Heart left ventricle (tissue), 16 donors: ENCODE results near the gene FUOM. TPM values are rescaled to one million over a fixed set of nuclear protein-coding genes. Genes with fewer than 3 reads are reported as not detected.
"Not testable (repeated sequence)": the region's sequence is repeated elsewhere in the genome, so short reads cannot be mapped to it uniquely, and the experiment has no call there.

Experiments used
- ATAC-seq, 4 donors: fragments of 200-7000 bp; cut with Tn5 transposase; one replicate each; pipeline ENCODE4 v1.9.1; 2020 to 2022; ENCODE audit warnings: moderate library complexity in 4 of 4, mild to moderate bottlenecking in 3 of 4, moderate number of reproducible peaks in 1 of 4
- DNase-seq, 5 donors: peaks; one replicate each; pipeline ENCODE4 v3.0.0-alpha.2; 2020
- H3K27ac ChIP-seq, 12 donors: fragments of 200-600 bp; sonication (generic) in 4 of 12; one replicate each; pipeline versions ENCODE4 v1.5.0 to v1.8.0; 2016 to 2022; ENCODE audit warnings: mild to moderate bottlenecking in 2 of 12
- H3K27me3 ChIP-seq, 9 donors: fragments of 200-600 bp; sonication (generic) in 2 of 9; one replicate each; pipeline versions ENCODE4 v1.5.1 to v1.8.0; 2016 to 2022; ENCODE audit warnings: mild to moderate bottlenecking in 3 of 9
- H3K36me3 ChIP-seq, 9 donors: fragments of 200-600 bp; sonication (generic) in 2 of 9; one replicate each; pipeline versions ENCODE4 v1.5.0 to v1.8.0; 2018 to 2022; ENCODE audit warnings: mild to moderate bottlenecking in 2 of 9
- H3K4me1 ChIP-seq, 12 donors: fragments of 200-600 bp; sonication (generic) in 4 of 12; one replicate each; pipeline versions ENCODE4 v1.5.0 to v1.8.0; 2016 to 2022; ENCODE audit warnings: mild to moderate bottlenecking in 3 of 12
- H3K4me3 ChIP-seq, 12 donors: fragments of 200-600 bp; sonication (generic) in 4 of 12; one replicate each; pipeline versions ENCODE4 v1.5.0 to v1.8.0; 2017 to 2022; ENCODE audit warnings: mild to moderate bottlenecking in 9 of 12, moderate library complexity in 4 of 12
- H3K9me3 ChIP-seq, 12 donors: fragments of 200-600 bp; sonication (generic) in 4 of 12; one replicate each; pipeline versions ENCODE4 v1.5.0 to v1.8.0; 2016 to 2022; ENCODE audit warnings: mild to moderate bottlenecking in 1 of 12
- POLR2A ChIP-seq, 2 donors: fragments of 450-650 bp; IDR thresholded peaks; one replicate each; pipeline ENCODE4 v1.6.1; 2017; ENCODE audit warnings: antibody characterized with exemption in 2 of 2, mild to moderate bottlenecking in 2 of 2, moderate library complexity in 2 of 2
- WGBS, 4 donors: extraction: QIAGEN DNeasy Blood & Tissue Kit in 2 of 4; methylation state at CpG; one replicate each; pipeline versions ENCODE4 v1.1.5 to v1.1.7; 2013 to 2018; 5-methylcytosine and 5-hydroxymethylcytosine counted together
- intact Hi-C, 10 donors: fragments of 100-400 bp; cut with DNase I; formaldehyde crosslinking; loops; one replicate each; pipeline versions ENCODE4 v1.11.1 to v1.14.2; 2022
- polyA plus RNA-seq, 2 donors: library from polyadenylated mRNA; stranded (reverse); fragments of 200-250 nt; gene quantifications; one replicate each; pipeline ENCODE4 v1.2.3, GENCODE V29; 2013
- total RNA-seq, 9 donors: library from RNA; depleted of rRNA in 2 of 9; stranded (reverse); fragments of >200 nt in 2 of 9; fragmentation: NEBNext Ultra II Directional in 3 of 9; extraction: Animal tissue kit (Norgen Biotek cat#: 25700) in 3 of 9; gene quantifications; one replicate each; pipeline versions ENCODE4 v1.1.0 to v1.2.4, GENCODE V29; 2016 to 2023
- TF ChIP-seq, protein P1 (sequence below), 12 donors: fragments of 200-600 bp; sonication (generic) in 4 of 12; IDR thresholded peaks; one replicate each; pipeline versions ENCODE4 v1.5.0 to v1.8.0; 2018 to 2022; ENCODE audit warnings: antibody characterized with exemption in 12 of 12, mild to moderate bottlenecking in 5 of 12
- donor health status: ischemic (EF 13 %, LVEDD 7.1; RV severe dilation, severe dysfunction).
- donor health status: healthy with polysubstance abuse.
- donor health status: DM: no; HTN: yes; CAD: no.
- donor health status: DM: no; HTN: no; CAD: no.
- donor health status: ischemic (EF 25% LVEDD 6.9; RV normal size, moderate dysfunction).
- donor health status: ischemic (EF 25% LVEDD 5.7; RV mildly dilated, moderate dysfunction).
- donor health status: healthy.
- donor health status: DM: yes; HTN: yes; CAD: no.
- donor health status: ischemic (EF 35%, LVEDD 5.7; RV mildly dilated, moderate dysfunction).
- donor health status: nonischemic (EF 11% LVEDD 7.7; RV severe dilation, severe dysfunction).
- donor health status: DM: yes; HTN: yes; CAD: no.
- donor health status: PGD.
- donor health status: ischemic (EF 29% LVEDD 5.4; RV normal size, mild dysfunction).
- donor health status: nonischemic (EF 23%, LVEDD 6.1; RV moderate dilation, normal function).

The FUOM gene
- total and polyA plus RNA-seq, 11 donors, result 4.3 to 24.1 (median 8.4) TPM

DNA sequence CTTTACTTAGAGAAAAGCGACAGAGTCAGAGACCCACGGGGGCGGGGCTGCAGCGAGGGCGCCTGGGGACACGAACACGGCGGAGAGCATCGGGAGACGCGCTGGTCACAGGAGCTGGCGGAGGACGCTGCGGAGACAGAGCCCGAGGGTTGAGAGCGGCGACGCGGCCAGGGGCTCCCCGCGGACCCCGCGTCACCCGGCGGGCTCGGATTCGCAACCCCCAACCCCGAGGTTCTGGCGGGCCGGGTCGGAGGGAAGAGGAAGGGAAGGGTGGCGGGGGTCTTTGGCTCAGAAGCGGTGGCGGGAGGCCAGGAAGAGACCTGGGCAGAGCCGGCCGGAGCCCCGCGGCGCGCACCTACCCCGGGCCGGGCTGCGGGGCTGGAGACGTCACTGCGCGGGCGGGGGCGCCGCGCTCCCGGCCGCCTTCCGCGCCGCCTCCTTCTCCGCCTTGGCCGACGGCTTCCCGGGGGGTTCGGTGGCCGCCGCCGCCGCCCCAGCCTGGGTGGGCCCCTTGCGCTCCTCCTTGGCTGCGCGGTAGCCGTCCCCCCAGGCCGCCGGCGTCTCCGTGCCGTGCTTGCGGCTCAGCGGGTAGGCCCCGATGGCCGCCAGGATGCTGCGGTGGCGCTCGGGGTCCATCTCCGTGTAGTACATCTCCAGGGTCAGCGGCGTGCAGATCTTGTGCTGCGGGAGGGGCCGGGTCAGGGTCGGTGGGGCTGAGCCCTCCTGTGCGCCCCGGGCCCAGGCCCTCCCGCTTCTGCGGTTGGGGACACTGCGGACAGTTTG is 32.2 kb downstream of the FUOM start:
- WGBS, 4 donors, result 1 to 2% (median 2%) methylated on average over 25 to 91 of the region's 91 CpGs
- peaks cover 0 to 29% (median 14%) of the 10 kb centered on the region in 12 donors for H3K4me1 ChIP-seq
- H3K36me3 ChIP-seq, result no peaks in the 10 kb centered on the region
- intact Hi-C loops, result loop anchor here in 8 of 10 donors (5.0 to 10.0 kb wide), 4 partner anchors 192 to 282 kb away; partner anchors contain the start of gene CYP2E1 (in 1 of the 8)
- peak overlapping the region; percentile 9 to 52 (median 41) for H3K4me3 ChIP-seq
- H3K27me3 ChIP-seq, result peaks cover 42 to 55% (median 50%) of the 10 kb centered on the region in 9 donors
- DNase-seq (peak in 1 of 5 donors; percentile 26), ATAC-seq (peak in 1 of 4 donors; percentile 21)
- TF ChIP-seq POLR2A (IDR thresholded peaks at IDR 0.05), result no peak
- TF ChIP-seq, protein P1, sequence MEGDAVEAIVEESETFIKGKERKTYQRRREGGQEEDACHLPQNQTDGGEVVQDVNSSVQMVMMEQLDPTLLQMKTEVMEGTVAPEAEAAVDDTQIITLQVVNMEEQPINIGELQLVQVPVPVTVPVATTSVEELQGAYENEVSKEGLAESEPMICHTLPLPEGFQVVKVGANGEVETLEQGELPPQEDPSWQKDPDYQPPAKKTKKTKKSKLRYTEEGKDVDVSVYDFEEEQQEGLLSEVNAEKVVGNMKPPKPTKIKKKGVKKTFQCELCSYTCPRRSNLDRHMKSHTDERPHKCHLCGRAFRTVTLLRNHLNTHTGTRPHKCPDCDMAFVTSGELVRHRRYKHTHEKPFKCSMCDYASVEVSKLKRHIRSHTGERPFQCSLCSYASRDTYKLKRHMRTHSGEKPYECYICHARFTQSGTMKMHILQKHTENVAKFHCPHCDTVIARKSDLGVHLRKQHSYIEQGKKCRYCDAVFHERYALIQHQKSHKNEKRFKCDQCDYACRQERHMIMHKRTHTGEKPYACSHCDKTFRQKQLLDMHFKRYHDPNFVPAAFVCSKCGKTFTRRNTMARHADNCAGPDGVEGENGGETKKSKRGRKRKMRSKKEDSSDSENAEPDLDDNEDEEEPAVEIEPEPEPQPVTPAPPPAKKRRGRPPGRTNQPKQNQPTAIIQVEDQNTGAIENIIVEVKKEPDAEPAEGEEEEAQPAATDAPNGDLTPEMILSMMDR (IDR thresholded peaks at IDR 0.05), result no peak
- H3K9me3 ChIP-seq, result peaks cover 0 to 4% (median 0%) of the 10 kb centered on the region in 12 donors
- no peak overlapping the region for H3K27ac ChIP-seq

DNA sequence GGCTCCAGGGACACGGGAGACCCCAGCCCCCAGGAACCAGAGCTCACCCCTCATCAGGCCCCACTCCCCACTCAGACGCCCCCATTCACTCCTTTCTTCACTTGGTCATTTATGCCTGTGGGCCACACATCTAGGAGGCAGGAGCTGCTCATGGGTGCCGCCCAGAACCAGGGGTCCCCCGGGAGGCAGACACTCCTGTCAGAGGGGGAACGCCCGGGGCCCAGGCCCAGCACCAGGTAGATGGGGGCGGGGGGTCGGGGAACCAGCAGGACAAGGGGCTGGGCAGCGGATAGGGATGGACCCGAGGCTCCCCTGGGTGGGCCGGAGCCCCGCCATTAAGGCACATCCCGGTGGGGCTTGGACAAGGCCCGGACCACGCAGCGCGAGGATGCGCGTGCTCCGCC is 33.0 kb downstream of the FUOM start:
- ATAC-seq, result peak in 1 of 4 donors; percentile 2
- Histone ChIP-seq H3K9me3 (peaks cover 0 to 4% (median 0%) of the 10 kb centered on the region in 12 donors), H3K4me1 (peaks cover 0 to 26% (median 13%) of the 10 kb centered on the region in 12 donors), H3K27me3 (peaks cover 42 to 54% (median 50%) of the 10 kb centered on the region in 9 donors), H3K36me3 (no peaks in the 10 kb centered on the region), H3K4me3 (peak overlapping the region in 7 of 12 donors; percentile 31 to 52 (median 41)), H3K27ac (no peak overlapping the region)
- TF ChIP-seq, protein P1 (IDR thresholded peaks at IDR 0.05), result no peak
- DNase-seq, result peak in 1 of 5 donors; percentile 18
- WGBS, 4 donors, result 21 to 28% (median 25%) methylated on average over 8 to 20 of the region's 20 CpGs
- intact Hi-C loops, result loop anchor here in 8 of 10 donors (5.0 to 10.0 kb wide), 4 partner anchors 192 to 282 kb away; partner anchors contain the start of gene CYP2E1 (in 1 of the 8)

DNA sequence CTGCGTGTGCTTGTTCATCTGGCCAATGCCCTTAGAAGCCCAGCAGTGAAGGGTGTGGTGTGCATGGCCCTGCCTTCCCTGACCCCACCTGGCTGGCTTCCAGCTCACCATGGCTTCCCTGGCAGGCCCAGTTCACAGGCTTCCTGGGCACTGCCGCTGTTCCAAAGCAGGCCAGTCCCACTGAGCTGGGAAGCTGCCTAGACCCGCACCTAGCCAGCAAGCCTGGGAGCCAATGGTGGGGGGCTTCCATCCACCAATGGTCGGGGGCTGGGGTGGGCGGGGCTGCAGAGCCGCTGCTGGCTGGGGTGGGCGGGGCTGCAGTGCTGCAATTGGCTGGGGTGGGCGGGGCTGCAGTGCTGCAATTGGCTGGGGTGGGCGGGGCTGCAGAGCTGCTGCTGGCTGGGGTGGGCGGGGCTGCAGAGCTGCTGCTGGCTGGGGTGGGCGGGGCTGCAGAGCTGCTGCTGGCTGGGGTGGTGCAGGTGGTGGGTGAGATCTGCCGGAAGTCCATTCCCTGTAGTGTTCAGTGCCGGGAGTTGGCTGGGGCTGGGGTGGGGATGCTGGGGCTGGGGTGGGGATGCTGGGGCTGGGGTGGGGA is 33.5 kb downstream of the FUOM start:
- WGBS, 4 donors, result 7 to 22% (median 9%) methylated on average over 2 to 13 of the region's 13 CpGs
- peak overlapping the region in 2 of 12 donors; percentile 25 for H3K4me3 ChIP-seq
- TF ChIP-seq POLR2A (IDR thresholded peaks at IDR 0.05), result no peak
- TF ChIP-seq, protein P1 (IDR thresholded peaks at IDR 0.05), result no peak

GRCh38 chr10:133322064-133322709 is 35.6 kb downstream of the FUOM start:
- H3K36me3 ChIP-seq, ATAC-seq, H3K4me3 ChIP-seq, H3K27ac ChIP-seq, DNase-seq, H3K9me3 ChIP-seq: not testable (repeated sequence)
- peaks cover 19 to 41% (median 31%) of the 10 kb centered on the region in 9 donors for H3K27me3 ChIP-seq
- WGBS, 4 donors, result 77 to 80% (median 78%) methylated on average over 12 to 13 of the region's 14 CpGs
- peaks cover 0 to 28% (median 14%) of the 10 kb centered on the region in 12 donors for H3K4me1 ChIP-seq
- intact Hi-C loops, result loop anchor here in 1 of 10 donors (10.0 kb wide), 1 partner anchor 203 kb away; the partner anchor contains the start of gene CYP2E1

More for the DNA sequence above, 33.5 kb downstream of the FUOM start:
- intact Hi-C loops, result loop anchor here in 1 of 10 donors (10.0 kb wide), 1 partner anchor 201 kb away; the partner anchor contains the start of gene CYP2E1
- Histone ChIP-seq H3K27ac (no peak overlapping the region), H3K36me3 (no peaks in the 10 kb centered on the region), H3K4me1 (peaks cover 0 to 22% (median 12%) of the 10 kb centered on the region in 12 donors), H3K27me3 (peaks cover 40 to 53% (median 47%) of the 10 kb centered on the region in 9 donors), H3K9me3 (peaks cover 0 to 4% (median 0%) of the 10 kb centered on the region in 12 donors)
- ATAC-seq, result peak; percentile 18 to 82 (median 75)
- peak in 3 of 5 donors; percentile 51 to 71 (median 53) for DNase-seq

DNA sequence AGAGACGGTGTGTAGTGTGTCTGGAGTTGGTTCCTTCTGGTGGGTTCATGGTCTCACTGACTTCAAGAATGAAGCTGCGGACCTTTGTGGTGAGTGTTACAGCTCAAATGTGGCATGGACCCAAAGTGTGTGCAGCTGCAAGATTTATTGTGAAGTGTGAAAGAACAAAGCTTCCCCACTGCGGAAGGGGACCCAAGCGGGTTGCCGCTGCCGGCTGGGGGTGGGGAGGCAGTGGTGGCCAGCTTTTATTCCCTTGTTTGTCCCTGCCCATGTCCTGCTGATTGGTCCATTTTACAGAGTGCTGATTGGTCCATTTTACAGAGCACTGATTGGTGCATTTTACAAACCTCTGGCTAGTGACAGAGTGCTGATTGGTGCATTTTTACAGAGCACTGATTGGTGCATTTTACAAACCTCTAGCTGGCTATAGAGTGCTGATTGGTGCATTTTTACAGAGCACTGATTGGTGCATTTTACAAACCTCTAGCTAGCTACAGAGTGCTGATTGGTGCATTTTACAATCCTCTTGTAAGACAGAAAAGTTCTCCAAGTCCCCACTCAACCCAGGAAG is 36.9 kb downstream of the FUOM start:
- not testable (repeated sequence) for ATAC-seq, H3K36me3 ChIP-seq, H3K9me3 ChIP-seq, H3K27ac ChIP-seq, H3K4me3 ChIP-seq, DNase-seq
- 88 to 95% (median 93%) methylated on average over 6 of the region's 6 CpGs for WGBS, 4 donors
- Histone ChIP-seq H3K4me1 (peaks cover 0 to 25% (median 11%) of the 10 kb centered on the region in 12 donors), H3K27me3 (peaks cover 7 to 28% (median 20%) of the 10 kb centered on the region in 9 donors)
- intact Hi-C loops, result loop anchor here in 1 of 10 donors (10.0 kb wide), 1 partner anchor 204 kb away; the partner anchor contains the start of gene CYP2E1
